K562 (cell line): ENCODE measurements around the gene TAF1B. TPM values are rescaled to one million over a fixed set of nuclear protein-coding genes. Genes with fewer than 3 reads are reported as not detected.

Experiments used
- BACH1 ChIP-seq: fragments of 200-800 bp; sonication (Bioruptor generic); IDR thresholded peaks from 2 replicates; pipeline ENCODE4 v1.6.1; 2016; ENCODE audit warnings: missing genetic modification characterization, missing compliant biosample characterization
- CREB3L1 ChIP-seq: fragments of 450-650 bp; IDR thresholded peaks from 2 replicates; pipeline ENCODE4 v1.6.1; 2014; ENCODE audit warnings: low read depth, mild to moderate bottlenecking, moderate library complexity, borderline replicate concordance
- KDM5B ChIP-seq: fragments of 200-600 bp; sonication (generic); IDR thresholded peaks from 2 replicates; pipeline ENCODE4 v1.6.1; 2012; ENCODE audit warnings: low read depth, mild to moderate bottlenecking, moderate library complexity, low read length, control low read depth, inconsistent platforms; ENCODE audit not compliant: insufficient replicate concordance
- MTA2 ChIP-seq: fragments of 450-650 bp; IDR thresholded peaks from 2 replicates; pipeline ENCODE4 v1.6.1; 2016; ENCODE audit warnings: low read depth
- MTF1 ChIP-seq: fragments of 250-450 bp; sonication (Bioruptor Pico); IDR thresholded peaks from 2 replicates; pipeline ENCODE4 v1.9.0; 2021; ENCODE audit warnings: moderate library complexity, mild to moderate bottlenecking, inconsistent platforms, borderline replicate concordance
- NR4A1 ChIP-seq, 2 experiments: fragments of 250-450 bp in 1 of 2; fragments of 450-650 bp in 1 of 2; sonication (Bioruptor Pico) in 1 of 2; IDR thresholded peaks; 2 replicates each; pipeline versions ENCODE4 v1.4.0 to v1.6.1; 2016 to 2020; ENCODE audit warnings: mild to moderate bottlenecking in 2 of 2, missing compliant biosample characterization in 1 of 2, missing genetic modification characterization in 1 of 2, moderate library complexity in 1 of 2
- PML ChIP-seq: IDR thresholded peaks from 2 replicates; pipeline ENCODE4 v1.6.1; 2012; ENCODE audit warnings: low read length, inconsistent platforms
- PPARD ChIP-seq: fragments of 250-450 bp; sonication (Bioruptor Pico); IDR thresholded peaks from 2 replicates; pipeline ENCODE4 v1.8.0; 2022; ENCODE audit warnings: inconsistent platforms, mild to moderate bottlenecking, moderate library complexity
- RREB1 ChIP-seq: fragments of 250-450 bp; sonication (Bioruptor Pico); IDR thresholded peaks from 2 replicates; pipeline ENCODE4 v1.4.0; 2020
- RUNX1 ChIP-seq: sonication (generic); IDR thresholded peaks from 2 replicates; pipeline ENCODE4 v1.6.1; 2016; ENCODE audit warnings: antibody characterized with exemption, low read depth
- UBTF ChIP-seq, 2 experiments: IDR thresholded peaks; 2 replicates each; pipeline ENCODE4 v1.6.1; 2012; ENCODE audit warnings: improper control_type of control experiment in 2 of 2, low read depth in 2 of 2, low read length in 2 of 2, borderline replicate concordance in 1 of 2
- ZNF398 ChIP-seq: fragments of 250-450 bp; sonication (Bioruptor Pico); IDR thresholded peaks from 2 replicates; pipeline ENCODE4 v1.8.0; 2021; ENCODE audit warnings: moderate library complexity, mild to moderate bottlenecking, inconsistent platforms
- ZNF79 ChIP-seq: fragments of 250-450 bp; sonication (Bioruptor Pico); IDR thresholded peaks from 2 replicates; pipeline ENCODE4 v1.4.0; 2020; ENCODE audit warnings: low read depth, mild to moderate bottlenecking, moderate library complexity
- polyA plus RNA-seq, 8 experiments: library from polyadenylated mRNA; depleted of rRNA in 4 of 8; stranded (reverse) in 5 of 8; unstranded in 3 of 8; fragments of >200 nt; fragmentation: Nextera tagmentation in 2 of 8; fragmentation: Illumina TruSeq in 1 of 8; extraction: Ambion mirVana in 2 of 8; extraction: Trizol in 1 of 8; gene quantifications; 2 replicates each; pipeline versions ENCODE4 v1.2.1 to v1.2.3, GENCODE V29; 2011 to 2014; ENCODE audit warnings: inconsistent platforms in 1 of 8, missing spikeins in 1 of 8
- total RNA-seq, 7 experiments: library from RNA; depleted of rRNA in 6 of 7; stranded (reverse); fragments of >200 nt in 6 of 7; fragmentation: Illumina TruSeq in 2 of 7; extraction: Trizol in 2 of 7; gene quantifications; 2 replicates each; pipeline versions ENCODE4 v1.2.1 to v1.2.3, GENCODE V29; 2011 to 2021; ENCODE audit warnings: low replicate concordance in 1 of 7

TAF1B gene
- total and polyA plus RNA-seq, 9 of the 15 experiments (the other 6 are each of a cell fraction or from before 2014, with no cell fraction given): 8.8 to 25.1 (median 17.3) TPM

- no peak for TF ChIP-seq ZNF398 (CRISPR knock-in tag)
- no peak for TF ChIP-seq RUNX1
- TF ChIP-seq KDM5B: peak; percentile 92
- TF ChIP-seq CREB3L1: peak; percentile 60; the same call in 1 of the 2 replicates
- TF ChIP-seq PPARD (CRISPR knock-in tag): no peak
- TF ChIP-seq ZNF79 (CRISPR knock-in tag): no peak
- no peak for TF ChIP-seq NR4A1 (CRISPR knock-in tag; IDR thresholded peaks at IDR 0.05)
- no peak for TF ChIP-seq NR4A1 (tag; IDR thresholded peaks at IDR 0.05)
- TF ChIP-seq RREB1 (CRISPR knock-in tag): no peak
- TF ChIP-seq MTF1: no peak
- no peak; the same call in 1 of the 2 replicates for TF ChIP-seq PML
- no peak for TF ChIP-seq BACH1
- TF ChIP-seq MTA2: no peak
- peak; percentile 97 for TF ChIP-seq UBTF (IDR thresholded peaks at IDR 0.05; ENCODE audit: borderline replicate concordance in 1 of 2, low read depth in 2 of 2, low read length in 2 of 2)
These were observed at the start of gene TAF1B (continued) for GRCh38 chr2:9843229-9844035.
